Activated CD8-positive, alpha-beta memory T cell treated with anti-CD3 and anti-CD28 coated beads for 36 hours (primary cell): ENCODE results near the gene SERINC4. TPM values are rescaled to one million over a fixed set of nuclear protein-coding genes. Genes with fewer than 3 reads are reported as not detected.
"Not testable (repeated sequence)": the region's sequence is repeated elsewhere in the genome, so short reads cannot be mapped to it uniquely, and the experiment has no call there.

Source experiments
- CTCF ChIA-PET: fragments of 350-600 bp; sonication (Branson Sonifier 250); formaldehyde crosslinking; loops from one replicate; lab custom pipeline; 2021; ENCODE audit warnings: antibody characterized with exemption; lab: Charles Lee
- POLR2A ChIA-PET: fragments of 350-600 bp; sonication (Branson Sonifier 250); formaldehyde crosslinking; loops from one replicate; lab custom pipeline; 2021; ENCODE audit warnings: antibody characterized with exemption; lab: Charles Lee
- total RNA-seq, 2 experiments: library from RNA; stranded (reverse); gene quantifications; one replicate each; pipeline ENCODE4 v1.2.3, GENCODE V29; 2021

Gene SERINC4
- total RNA-seq, 2 experiments from 2014 or later = 0.10 to 0.11 TPM

- ChIA-PET POLR2A (interaction anchor here (0.6 kb wide), 2 partner anchors 8 to 55 kb away, joined by 4 read pairs; no protein-coding TSS in a partner anchor), CTCF (interaction anchor here (0.6 to 2.8 kb wide), 3 partner anchors 13 to 74 kb away, joined by 3 to 11 read pairs (median 4); no protein-coding TSS in a partner anchor)
These were observed 24.5 kb downstream of the SERINC4 start for GRCh38 chr15:43775411-43775965.

- CTCF ChIA-PET = no interaction called here
- POLR2A ChIA-PET = no interaction called here
These were observed 26.0 kb downstream of the SERINC4 start for GRCh38 chr15:43774062-43774461.

GRCh38 chr15:43772624-43773023 lies 27.4 kb downstream of the SERINC4 start:
- POLR2A ChIA-PET = no interaction called here
- CTCF ChIA-PET = no interaction called here

GRCh38 chr15:43771816-43772215 lies 28.2 kb downstream of the SERINC4 start:
- ChIA-PET CTCF (no interaction called here), POLR2A (no interaction called here)

GRCh38 chr15:43769584-43770228 lies 30.3 kb downstream of the SERINC4 start:
- POLR2A ChIA-PET = interaction anchor here (0.6 kb wide), 1 partner anchor 46 kb away, joined by 4 read pairs; no protein-coding TSS in a partner anchor
- CTCF ChIA-PET = interaction anchor here (0.5 to 1.3 kb wide), 6 partner anchors 12 to 99 kb away, joined by 3 to 8 read pairs (median 3); no protein-coding TSS in a partner anchor

- ChIA-PET CTCF (no interaction called here), POLR2A (no interaction called here)
These were observed 36.1 kb downstream of the SERINC4 start for GRCh38 chr15:43763819-43764446.

- POLR2A ChIA-PET = no interaction called here
These were observed 37.2 kb downstream of the SERINC4 start for GRCh38 chr15:43762824-43763223.

GRCh38 chr15:43751885-43752284 lies 48.1 kb downstream of the SERINC4 start:
- ChIA-PET POLR2A (no interaction called here), CTCF (no interaction called here)

More at GRCh38 chr15:43762824-43763223, 37.2 kb downstream of the SERINC4 start:
- CTCF ChIA-PET = no interaction called here

GRCh38 chr15:43749690-43750345 lies 50.2 kb downstream of the SERINC4 start:
- ChIA-PET POLR2A (interaction anchor here (0.6 to 1.2 kb wide), 4 partner anchors 27 to 88 kb away, joined by 4 to 7 read pairs (median 4); partner anchors contain the start of gene ELL3), CTCF (interaction anchor here (0.7 to 0.8 kb wide), 5 partner anchors 27 to 929 kb away, joined by 3 to 4 read pairs (median 3); partner anchors contain the start of gene ELL3)

- POLR2A ChIA-PET = interaction anchor here (0.6 kb wide), 2 partner anchors 9 to 77 kb away, joined by 3 to 4 read pairs; no protein-coding TSS in a partner anchor
- CTCF ChIA-PET = interaction anchor here (0.6 kb wide), 1 partner anchor 785 kb away, joined by 3 read pairs; no protein-coding TSS in a partner anchor
These were observed 51.6 kb downstream of the SERINC4 start for GRCh38 chr15:43748376-43748775.

GRCh38 chr15:43746903-43747309 lies 53.1 kb downstream of the SERINC4 start:
- POLR2A ChIA-PET = interaction anchor here (0.7 to 1.9 kb wide), 3 partner anchors 22 to 251 kb away, joined by 3 to 5 read pairs (median 4); partner anchors contain the start of gene ELL3
- CTCF ChIA-PET = not testable (repeated sequence)

GRCh38 chr15:43746245-43746902 lies 53.6 kb downstream of the SERINC4 start, which contains the start of gene PDIA3:
Gene PDIA3 (plus strand): TSS chr15:43746438. CDS start chr15:43746540, 102 bp downstream.
- POLR2A ChIA-PET = interaction anchor here (1.2 to 1.9 kb wide), 2 partner anchors 22 to 30 kb away, joined by 3 to 5 read pairs; partner anchors contain the start of gene ELL3
- CTCF ChIA-PET = not testable (repeated sequence)

Other genes starting within 250 kb of the SERINC4 start
- gene PPIP5K1, start 210.0 kb downstream of the SERINC4 start, total RNA-seq = 10 to 100 TPM; 25.7 to 30.6 TPM
- under 1 TPM; 0.25 to 0.27 TPM for gene CKMT1B, start 206.2 kb downstream of the SERINC4 start, total RNA-seq
- under 1 TPM; 0.17 to 0.19 TPM for gene STRC, start 181.4 kb downstream of the SERINC4 start, total RNA-seq
- gene CATSPER2, start 151.4 kb downstream of the SERINC4 start, total RNA-seq = 1 to 10 TPM in 1 of 2 experiments, under 1 TPM in 1; 0.51 to 1.2 TPM
- not detected for gene CKMT1A, start 106.4 kb downstream of the SERINC4 start, total RNA-seq
- 100 to 1,000 TPM; 359 to 362 TPM for gene PDIA3, start 53.8 kb downstream of the SERINC4 start, total RNA-seq
- gene ELL3, start 23.3 kb downstream of the SERINC4 start, total RNA-seq = under 1 TPM; 0.23 to 0.46 TPM
- gene SERF2, start 7.9 kb downstream of the SERINC4 start, total RNA-seq = 100 to 1,000 TPM; 653 to 655 TPM
- 10 to 100 TPM; 19.3 to 21.8 TPM for gene HYPK, start 379 bp upstream of the SERINC4 start, total RNA-seq
- gene MFAP1, start 24.5 kb upstream of the SERINC4 start, total RNA-seq = 10 to 100 TPM; 51.2 to 54.1 TPM
- 10 to 100 TPM; 81.5 to 83.0 TPM for gene WDR76, start 26.8 kb upstream of the SERINC4 start, total RNA-seq